K562 (cell line): Measurements from ENCODE around the gene BRINP1.

Experiments
- DMBX1 ChIP-seq: fragments of 250-450 bp; sonication (Bioruptor Pico); IDR thresholded peaks from 2 replicates; pipeline ENCODE4 v1.8.0; 2022; ENCODE audit warnings: inconsistent platforms, mild to moderate bottlenecking, moderate library complexity, borderline replicate concordance
- E2F1 ChIP-seq: sonication (generic); formaldehyde crosslinking; IDR thresholded peaks from 2 replicates; pipeline ENCODE4 v1.8.1; 2023; ENCODE audit warnings: mild to moderate bottlenecking, missing genetic modification reagents, moderate library complexity
- FOXJ3 ChIP-seq: sonication (generic); formaldehyde crosslinking; IDR thresholded peaks from 2 replicates; pipeline ENCODE4 v1.4.0; 2020; ENCODE audit warnings: mild to moderate bottlenecking, missing genetic modification reagents
- IRF1 ChIP-seq: sonication (generic); formaldehyde crosslinking; IDR thresholded peaks from 2 replicates; pipeline ENCODE4 v1.8.0; 2022; ENCODE audit warnings: missing genetic modification reagents, mild to moderate bottlenecking, borderline replicate concordance
- JUND ChIP-seq, 2 experiments: IDR thresholded peaks; 2 replicates in 1 of 2; 3 replicates in 1 of 2; pipeline ENCODE4 v1.6.1; 2011; ENCODE audit warnings: borderline replicate concordance in 2 of 2, low read depth in 2 of 2, low read length in 2 of 2, improper control_type of control experiment in 1 of 2, missing biosample characterization in 1 of 2, missing genetic modification characterization in 1 of 2, missing genetic modification reagents in 1 of 2
- MBD1 ChIP-seq: fragments of 250-450 bp; sonication (Bioruptor Pico); IDR thresholded peaks from 2 replicates; pipeline ENCODE4 v1.8.0; 2022; ENCODE audit warnings: inconsistent platforms
- MYC ChIP-seq, 2 experiments: fragments of 250-450 bp in 1 of 2; sonication (Bioruptor Pico) in 1 of 2; IDR thresholded peaks; 2 replicates each; pipeline versions ENCODE4 v1.5.1 to v1.6.1; 2012 to 2021; ENCODE audit warnings: low read depth in 2 of 2, borderline replicate concordance in 1 of 2, improper control_type of control experiment in 1 of 2, low read length in 1 of 2, mild to moderate bottlenecking in 1 of 2, moderate library complexity in 1 of 2
- NR3C1 ChIP-seq: sonication (generic); formaldehyde crosslinking; IDR thresholded peaks from 2 replicates; pipeline ENCODE4 v1.8.1; 2022; ENCODE audit warnings: missing genetic modification reagents
- POLR2A ChIP-seq: fragments of 450-650 bp; conservative IDR thresholded peaks from 2 replicates; pipeline ENCODE4 v1.6.1; 2016
- RBBP5 ChIP-seq: fragments of 200-600 bp; sonication (generic); IDR thresholded peaks from 2 replicates; pipeline ENCODE4 v1.6.1; 2012; ENCODE audit warnings: borderline replicate concordance, mild to moderate bottlenecking, low read length, control low read depth, inconsistent platforms; ENCODE audit not compliant: insufficient read depth, poor library complexity, severe bottlenecking
- RCOR1 ChIP-seq, 2 experiments: IDR thresholded peaks; 2 replicates each; pipeline ENCODE4 v1.6.1; 2012; ENCODE audit warnings: low read depth in 2 of 2, low read length in 2 of 2, borderline replicate concordance in 1 of 2, improper control_type of control experiment in 1 of 2
- SREBF2 ChIP-seq: sonication (generic); formaldehyde crosslinking; IDR thresholded peaks from 2 replicates; pipeline ENCODE4 v1.4.0; 2020; ENCODE audit warnings: mild to moderate bottlenecking, missing genetic modification reagents
- ZNF280B ChIP-seq: fragments of 250-450 bp; sonication (Bioruptor Pico); IDR thresholded peaks from 2 replicates; pipeline ENCODE4 v1.5.1; 2021; ENCODE audit warnings: mild to moderate bottlenecking
- ZNF707 ChIP-seq: fragments of 250-450 bp; sonication (Bioruptor Pico); conservative IDR thresholded peaks from 2 replicates; pipeline ENCODE4 v1.8.0; 2022; ENCODE audit warnings: inconsistent platforms, mild to moderate bottlenecking, moderate library complexity

GRCh38 chr9:119185298-119185697 lies 183.9 kb downstream of the BRINP1 start:
- no peak for TF ChIP-seq NR3C1
- TF ChIP-seq SREBF2 (CRISPR knock-in tag), result no peak
- no peak for TF ChIP-seq DMBX1 (CRISPR knock-in tag)
- no peak for TF ChIP-seq ZNF280B (CRISPR knock-in tag)
- no peak for TF ChIP-seq MBD1 (CRISPR knock-in tag)
- no peak for TF ChIP-seq ZNF707 (CRISPR knock-in tag)
- no peak for TF ChIP-seq E2F1 (CRISPR knock-in tag)
- TF ChIP-seq MYC (IDR thresholded peaks at IDR 0.05; ENCODE audit: low read depth, low read length), result no peak
- no peak for TF ChIP-seq MYC (CRISPR knock-in tag; IDR thresholded peaks at IDR 0.05; ENCODE audit: borderline replicate concordance, low read depth)
- TF ChIP-seq RCOR1 (IDR thresholded peaks at IDR 0.05; ENCODE audit: borderline replicate concordance in 1 of 2, low read depth in 2 of 2, low read length in 2 of 2), result no peak
- no peak for TF ChIP-seq IRF1
- no peak for TF ChIP-seq FOXJ3 (CRISPR knock-in tag)
- no peak for TF ChIP-seq POLR2A
- no peak for TF ChIP-seq RBBP5
- TF ChIP-seq JUND (IDR thresholded peaks at IDR 0.05; ENCODE audit: borderline replicate concordance, low read depth, low read length), result no peak
- no peak for TF ChIP-seq JUND (tag; IDR thresholded peaks at IDR 0.05; ENCODE audit: borderline replicate concordance, low read depth, low read length)
